Astrocyte (in vitro differentiated cells and primary cell): ENCODE results near the gene KCNMA1.

ENCODE experiments used
- CTCF ChIP-seq: IDR thresholded peaks from 2 replicates; pipeline ENCODE4 v1.5.1; 2011; ENCODE audit warnings: low read depth, mild to moderate bottlenecking, inconsistent platforms, low read length, moderate library complexity; ENCODE audit not compliant: insufficient read depth
- EZH2 ChIP-seq: IDR thresholded peaks from 2 replicates; pipeline ENCODE4 v1.6.1; 2012; ENCODE audit warnings: mild to moderate bottlenecking, low read length, inconsistent platforms; ENCODE audit not compliant: insufficient read depth

- TF ChIP-seq CTCF (no peak), EZH2 (no peak)
Observed at GRCh38 chr10:76901701-76902100, 735.9 kb downstream of the KCNMA1 start.
